HK-2 (cell line): ENCODE results near the gene SEMA5A.

ENCODE experiments used
- DNase-seq: peaks from one replicate; pipeline ENCODE4 v3.0.0-alpha.2; 2018; ENCODE audit not compliant: unreplicated experiment

SEMA5A gene

DNA sequence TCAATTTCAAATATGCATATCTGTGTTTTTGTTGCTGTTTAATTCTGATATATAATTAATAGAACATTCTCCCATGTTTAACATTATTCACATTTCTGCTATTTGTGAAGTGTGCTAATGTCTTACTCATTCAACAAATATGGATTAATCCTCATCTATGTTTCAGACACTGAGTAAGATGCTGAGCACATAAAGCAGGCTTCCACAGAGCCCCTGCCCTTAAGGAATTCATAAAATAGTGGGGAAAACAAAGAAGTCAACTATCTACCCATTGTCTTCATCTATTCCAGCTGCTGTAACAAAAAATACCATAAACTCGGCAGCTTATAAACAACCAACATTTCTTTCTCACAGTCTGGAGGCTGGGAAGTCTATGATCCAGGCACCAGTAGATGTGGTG is 333.3 kb downstream of the SEMA5A start:
- DNase-seq = no peak

DNA sequence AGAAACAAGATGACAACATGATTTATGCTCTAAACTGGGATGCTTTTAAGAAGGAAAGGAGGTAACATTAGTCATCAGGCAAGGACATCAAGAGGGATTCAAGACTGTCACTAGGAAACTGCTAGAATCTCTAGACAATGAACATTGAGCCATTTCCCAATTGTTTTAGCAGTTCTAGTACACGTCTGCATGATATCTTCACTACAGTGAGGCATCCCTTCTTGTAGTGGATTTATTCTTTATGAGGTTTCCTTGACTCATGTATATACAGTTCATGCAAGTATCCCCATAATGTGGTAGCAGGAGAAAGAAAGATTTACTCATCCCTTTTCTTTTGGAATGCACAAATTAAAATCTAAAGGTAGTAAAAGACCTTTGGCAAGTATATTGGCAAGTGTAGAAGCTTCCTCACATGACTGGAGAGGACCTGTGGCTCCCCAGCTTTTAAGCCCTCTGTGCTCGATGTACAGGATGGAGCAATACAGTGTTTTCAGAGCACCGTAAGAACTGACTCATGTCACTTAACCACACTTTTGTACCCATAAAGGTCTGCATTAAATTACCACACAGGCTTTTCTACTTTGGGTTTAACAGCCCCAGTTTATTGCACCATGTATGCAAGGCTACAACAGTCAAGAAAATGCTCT is 335.9 kb downstream of the SEMA5A start:
- DNase-seq = no peak

DNA sequence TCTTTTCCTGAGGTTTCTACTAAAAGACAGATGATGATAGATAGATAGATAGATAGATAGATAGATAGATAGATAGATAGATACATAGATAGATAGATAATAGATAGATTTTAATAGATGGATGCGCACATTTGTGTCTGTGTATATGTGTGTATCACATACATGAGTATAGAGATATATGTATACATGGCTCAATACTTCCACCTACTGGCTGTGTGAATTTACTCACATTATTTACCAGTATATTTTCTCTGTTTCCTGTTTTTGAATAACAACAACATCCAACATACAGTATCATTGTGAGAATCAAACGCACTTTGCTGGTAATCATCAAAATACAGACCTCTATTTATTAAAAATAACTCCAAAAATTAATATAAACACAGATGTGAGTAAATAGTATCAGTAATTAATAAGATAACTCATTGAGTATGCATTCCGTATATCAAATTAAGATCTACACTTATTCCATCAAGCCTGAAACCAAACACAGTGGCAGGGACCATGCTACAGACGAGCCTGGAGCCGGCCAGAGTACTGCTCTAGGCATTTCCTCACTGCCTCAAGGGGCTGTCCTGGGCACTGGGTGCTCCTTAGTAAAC is 338.0 kb downstream of the SEMA5A start:
- no peak for DNase-seq

DNA sequence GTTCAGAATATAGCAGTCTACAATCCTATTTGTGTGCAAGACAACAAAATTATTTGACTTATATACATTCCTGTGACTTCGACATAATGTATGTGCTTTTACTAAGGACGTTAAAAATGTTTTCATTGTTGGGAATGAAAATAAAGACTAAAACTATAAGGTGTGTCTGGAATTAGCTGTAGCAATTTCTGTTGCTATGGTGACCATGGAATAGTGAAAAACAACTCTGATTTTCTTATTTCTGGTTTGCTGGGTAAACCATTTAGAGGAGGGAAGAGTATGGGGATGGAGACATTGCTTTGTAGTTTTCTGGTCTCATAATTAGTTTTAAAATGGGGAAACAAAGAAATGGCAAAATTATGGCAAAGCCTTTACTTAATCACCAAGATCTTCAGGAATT is 343.2 kb downstream of the SEMA5A start:
- no peak for DNase-seq

DNA sequence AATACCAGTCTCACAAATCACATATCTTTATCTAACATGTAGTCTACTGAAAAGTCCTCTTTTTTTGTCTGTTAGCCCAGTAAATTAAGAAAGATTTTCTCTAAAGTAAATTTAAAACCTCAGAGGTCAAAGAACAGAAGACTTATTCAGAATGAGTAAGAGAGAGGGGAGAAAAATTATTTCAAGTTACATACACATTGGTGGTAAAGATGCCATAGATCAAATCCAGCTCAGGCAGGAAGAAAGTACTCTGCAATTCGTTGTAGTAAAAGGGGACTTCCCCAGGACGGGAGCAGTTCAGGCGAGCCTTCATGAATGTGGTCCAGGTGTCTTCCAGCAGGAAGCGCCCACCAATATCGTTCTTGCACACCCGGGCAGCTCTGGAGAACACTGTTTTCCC is 344.1 kb downstream of the SEMA5A start:
- no peak for DNase-seq

DNA sequence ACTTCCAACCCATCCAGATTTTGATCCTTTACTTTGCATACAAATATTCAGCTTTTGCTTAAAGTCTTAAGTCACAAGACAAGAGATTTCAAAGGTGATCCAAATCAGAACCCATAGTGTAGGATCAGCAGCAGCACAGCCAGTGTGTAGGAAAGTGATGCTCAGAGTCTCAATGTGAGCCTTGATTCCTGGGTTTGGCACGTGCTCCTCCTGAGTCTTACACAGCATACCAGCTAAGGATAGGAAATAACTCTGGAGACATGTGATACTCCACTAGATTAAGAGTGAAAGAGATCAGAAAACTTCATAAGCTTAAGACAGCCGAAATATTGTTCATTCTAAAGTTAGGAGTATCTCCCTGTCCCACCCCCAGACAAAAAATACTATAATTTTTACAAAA is 344.9 kb downstream of the SEMA5A start:
- no peak for DNase-seq

DNA sequence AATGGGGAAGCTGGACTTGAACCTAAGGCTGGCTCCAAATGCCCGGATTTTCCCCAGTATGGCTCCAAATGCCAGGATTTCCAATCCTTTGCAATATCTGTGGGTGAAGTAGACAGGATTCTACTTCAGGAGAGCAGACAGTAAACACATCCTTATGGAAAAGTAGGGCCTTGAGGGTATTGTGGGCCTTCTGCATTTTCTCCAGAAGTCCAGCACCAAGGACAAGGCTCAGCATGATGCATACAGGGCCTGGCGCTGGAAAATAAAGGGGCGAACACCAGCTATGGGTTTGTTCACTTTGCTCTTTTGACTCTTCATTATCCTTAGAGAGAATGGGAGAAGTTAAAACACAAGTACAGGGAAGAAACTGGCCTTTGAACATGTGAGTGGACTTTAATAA is 347.5 kb downstream of the SEMA5A start:
- no peak for DNase-seq

DNA sequence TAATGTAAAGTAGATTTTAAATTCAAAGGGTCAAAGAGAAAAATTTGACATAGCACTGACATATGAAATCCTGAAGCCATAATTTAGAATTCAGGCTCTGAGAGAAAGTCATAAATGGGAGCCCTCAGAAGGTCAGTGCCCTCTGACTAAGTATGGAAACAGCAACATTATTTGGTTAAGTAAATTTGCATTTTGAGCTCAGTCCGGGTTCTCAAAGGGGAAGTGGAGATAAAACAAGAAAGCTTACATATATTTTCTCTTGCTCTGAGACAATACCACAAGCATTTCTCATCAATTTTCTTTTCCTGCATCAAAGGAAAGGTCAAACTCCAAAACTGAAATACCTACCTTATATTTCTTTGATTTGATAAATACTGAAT is 348.0 kb downstream of the SEMA5A start:
- DNase-seq = no peak

DNA sequence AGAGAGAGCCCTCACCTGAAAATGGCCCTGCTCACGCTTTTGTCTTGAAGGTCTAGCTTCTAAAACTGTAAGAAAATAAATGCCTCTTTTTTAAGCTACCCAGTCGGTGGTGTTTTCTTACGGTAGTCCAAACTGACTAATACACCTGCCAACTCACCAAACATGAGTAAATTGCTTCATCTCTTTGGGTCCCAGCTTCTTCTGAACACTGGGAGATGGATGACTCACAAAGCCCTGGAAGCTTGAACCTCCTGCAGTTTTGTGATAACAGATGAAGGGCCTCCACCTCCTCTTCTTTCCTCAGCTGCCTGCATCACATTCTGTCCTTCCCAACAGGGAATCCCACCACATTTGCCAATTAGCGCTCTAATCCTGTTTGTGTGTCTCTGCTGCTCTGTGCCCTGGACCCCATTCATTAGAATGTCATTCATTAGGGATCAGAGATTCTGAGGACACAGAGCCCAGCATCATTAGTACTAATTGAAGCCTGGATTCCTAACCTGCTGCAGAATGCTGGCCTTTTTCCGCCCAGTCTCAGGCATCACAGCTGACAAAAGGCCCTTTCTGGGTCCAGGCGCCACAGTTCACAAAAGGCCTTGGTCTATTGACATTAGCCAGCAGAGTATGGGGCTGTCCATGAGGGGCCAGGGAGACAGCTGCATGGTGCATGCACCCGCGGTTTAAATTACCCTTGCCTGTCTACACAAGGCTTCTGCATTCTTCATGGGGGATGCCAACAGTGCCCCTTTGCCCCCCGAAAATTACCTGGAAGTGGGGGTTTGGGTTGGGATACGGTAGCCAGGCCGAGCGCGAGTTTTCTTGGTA is 349.3 kb downstream of the SEMA5A start:
- DNase-seq = no peak

DNA sequence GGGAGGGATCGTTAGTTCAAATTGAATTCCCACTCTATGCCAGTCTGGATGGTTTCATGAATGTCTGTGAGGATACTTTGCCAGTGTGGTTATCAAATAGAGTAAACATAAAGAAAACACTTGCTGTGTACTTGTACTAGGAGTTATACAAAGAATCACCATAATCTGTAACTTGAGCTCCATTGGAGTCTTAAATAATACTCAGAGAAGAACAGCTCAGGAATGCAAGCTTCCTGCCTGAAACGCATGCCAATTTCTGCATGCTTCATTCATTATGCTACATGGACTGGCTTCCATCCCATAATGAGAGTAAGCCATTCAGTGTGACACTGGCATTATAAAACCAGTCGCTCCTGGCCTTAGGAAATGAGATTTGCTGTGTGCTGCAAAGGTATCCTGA is 351.4 kb downstream of the SEMA5A start:
- DNase-seq = no peak

DNA sequence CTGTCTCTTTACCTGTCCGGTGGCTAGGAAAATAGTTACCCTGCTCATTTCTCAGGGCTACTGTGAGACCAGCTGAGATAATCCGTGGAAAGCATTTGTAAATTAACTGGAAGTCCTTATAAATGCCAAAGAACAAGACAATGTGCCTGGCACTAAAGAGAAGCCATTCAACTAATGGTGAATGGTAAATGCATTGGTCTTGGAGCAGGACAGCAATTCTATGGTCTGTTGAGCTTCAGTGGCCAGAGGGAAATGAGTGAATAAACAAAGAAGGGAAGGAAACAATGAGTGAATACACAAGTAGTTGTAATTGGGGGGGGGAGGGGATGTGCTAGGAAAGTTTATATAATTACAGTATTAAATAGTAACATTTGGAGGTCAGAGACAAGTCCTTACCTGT is 353.6 kb downstream of the SEMA5A start:
- DNase-seq = no peak

DNA sequence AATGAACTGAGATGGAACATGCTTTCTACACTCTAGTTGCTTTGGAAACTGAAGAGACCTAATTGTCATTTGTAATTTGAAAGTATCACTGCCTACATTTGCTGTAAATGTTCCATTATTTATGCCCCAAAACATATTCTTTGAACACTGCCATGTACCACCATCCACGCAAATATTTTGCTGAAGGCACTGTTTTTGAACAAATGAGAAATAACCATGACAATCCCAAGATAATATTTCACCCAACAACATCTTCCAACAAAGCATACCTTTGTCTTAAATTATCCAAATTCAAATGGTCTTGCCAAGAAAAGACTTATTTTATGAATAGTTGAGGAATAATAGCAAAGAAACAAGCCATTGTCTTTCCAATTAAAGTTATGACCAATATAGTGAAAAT is 356.2 kb downstream of the SEMA5A start:
- no peak for DNase-seq

DNA sequence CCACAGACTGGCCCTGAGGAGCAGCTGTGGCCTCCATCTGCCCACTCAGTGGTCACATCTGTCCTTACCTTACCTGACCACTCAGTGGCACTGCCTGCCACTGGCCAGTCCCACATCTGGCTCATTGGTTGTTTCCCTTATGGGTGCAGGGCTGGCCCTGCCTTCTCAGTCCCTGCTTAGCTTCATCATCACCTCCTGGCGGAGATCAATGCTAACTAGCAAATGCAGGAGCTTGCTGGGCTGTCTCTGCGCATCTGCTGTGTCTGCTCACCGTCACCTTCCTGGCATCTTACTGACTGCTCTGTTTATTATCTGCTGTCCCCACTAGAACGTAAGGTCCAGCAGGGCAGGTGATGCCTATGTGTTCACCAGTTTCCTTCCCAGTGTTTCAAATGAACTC is 356.9 kb downstream of the SEMA5A start:
- no peak for DNase-seq

DNA sequence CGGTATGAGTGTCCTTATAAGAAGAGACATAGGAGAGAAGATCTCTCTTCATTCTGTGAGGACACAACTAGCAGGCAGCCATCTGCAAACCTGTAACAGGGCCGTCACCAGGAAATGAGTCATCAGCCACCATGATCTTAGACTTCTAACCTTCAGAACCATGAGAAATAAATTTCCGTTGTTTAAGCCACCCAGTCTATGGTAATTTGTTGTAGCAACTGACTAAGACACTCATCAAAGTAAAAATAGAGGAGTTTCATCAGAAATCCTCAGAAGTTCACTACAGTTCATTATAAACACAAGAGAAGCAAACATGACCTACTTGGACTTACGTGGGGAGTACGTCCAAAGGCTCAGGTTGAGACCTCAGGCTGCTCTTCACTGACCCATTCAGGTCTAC is 357.7 kb downstream of the SEMA5A start:
- DNase-seq = no peak

DNA sequence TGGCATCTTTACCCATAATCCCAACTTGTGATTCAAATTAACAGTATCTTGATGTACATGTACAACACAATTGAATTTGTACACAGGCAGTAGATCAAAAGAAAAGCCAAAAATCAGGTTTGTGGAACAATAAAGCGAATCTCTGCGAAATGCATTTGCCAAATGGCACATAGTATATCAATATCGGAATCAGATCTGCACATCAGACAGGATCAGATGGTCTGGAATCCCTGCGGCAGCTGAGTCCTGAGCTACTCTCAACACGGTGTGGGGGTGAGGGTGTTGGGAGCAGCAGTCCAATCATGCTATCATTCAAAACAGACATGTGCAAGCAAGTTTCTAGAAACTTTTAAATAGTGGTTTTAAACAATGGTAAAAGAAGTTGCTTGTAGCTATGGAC is 358.3 kb downstream of the SEMA5A start:
- DNase-seq = no peak

DNA sequence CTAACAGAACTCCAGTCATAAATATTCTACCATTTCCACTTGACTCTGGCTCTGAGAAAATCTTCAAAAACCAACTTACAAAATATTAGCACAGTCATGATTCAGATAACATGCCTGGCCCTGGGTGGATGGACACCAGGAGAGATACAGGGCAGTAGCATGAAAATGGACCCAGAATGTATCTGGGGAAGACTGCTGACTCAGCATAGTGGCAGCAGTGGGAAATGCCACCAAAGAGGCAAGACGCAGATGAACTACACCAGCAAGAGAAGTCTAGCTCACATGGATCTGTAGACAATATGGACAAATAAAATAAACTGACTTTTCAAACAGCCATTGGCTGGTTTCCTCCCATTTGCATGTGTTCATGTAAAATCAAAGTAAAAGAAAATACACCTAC is 359.8 kb downstream of the SEMA5A start:
- no peak for DNase-seq

DNA sequence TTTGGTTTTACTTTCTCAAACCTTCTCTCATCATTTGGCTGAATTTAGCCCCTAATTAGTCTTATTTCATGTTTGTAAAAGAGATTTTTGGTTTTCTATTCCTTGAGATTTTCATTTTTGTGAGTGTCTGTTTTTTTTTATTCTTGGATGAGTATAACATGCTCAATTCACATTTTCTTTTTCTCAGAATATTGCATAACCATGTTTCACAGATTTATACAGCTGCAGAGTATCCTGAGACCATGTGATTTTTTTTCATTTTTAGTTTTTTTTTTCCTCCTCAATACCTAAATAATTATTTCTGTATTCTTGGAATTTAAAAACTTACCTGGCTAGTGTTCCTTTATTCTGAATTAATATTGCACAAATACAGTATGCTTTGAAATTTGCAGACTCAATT is 361.9 kb downstream of the SEMA5A start:
- DNase-seq = no peak

DNA sequence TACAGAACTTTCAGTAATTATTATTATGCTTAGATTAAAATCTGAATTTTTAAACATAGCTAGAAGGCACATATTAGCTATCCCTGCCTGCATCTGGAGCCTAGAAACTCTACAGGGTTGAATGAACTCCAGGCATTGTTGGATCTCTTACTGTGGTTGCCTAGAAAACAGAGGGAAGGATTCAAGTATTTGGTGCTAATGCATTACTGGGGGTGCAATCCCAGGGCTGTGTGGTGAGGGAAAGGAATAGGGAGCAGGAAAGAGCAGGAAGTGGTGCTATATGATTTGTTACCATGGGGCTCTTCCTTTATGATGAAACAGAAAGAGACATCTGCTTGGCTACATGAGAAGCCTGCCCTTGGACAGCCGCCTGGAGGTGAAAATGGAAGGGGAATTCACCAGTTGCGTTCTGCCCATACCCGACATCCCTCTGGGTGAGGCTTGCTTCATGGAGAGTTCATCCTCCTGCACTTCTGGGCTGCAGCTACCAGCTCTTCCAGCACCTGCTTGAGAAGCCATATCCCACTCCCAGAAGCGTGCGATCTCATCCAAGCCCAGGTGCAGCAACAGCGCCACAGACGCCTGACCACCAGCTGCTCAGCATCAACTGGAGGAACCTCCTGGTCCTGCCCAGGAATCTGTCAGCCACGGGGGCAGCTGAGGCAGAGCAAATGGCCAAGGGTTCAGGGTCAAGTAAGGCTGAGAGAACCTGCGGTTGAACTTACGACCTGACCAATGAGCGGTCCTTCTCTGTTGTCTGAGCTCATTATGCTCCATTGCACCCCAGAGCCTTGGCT is 362.8 kb downstream of the SEMA5A start:
- no peak for DNase-seq

DNA sequence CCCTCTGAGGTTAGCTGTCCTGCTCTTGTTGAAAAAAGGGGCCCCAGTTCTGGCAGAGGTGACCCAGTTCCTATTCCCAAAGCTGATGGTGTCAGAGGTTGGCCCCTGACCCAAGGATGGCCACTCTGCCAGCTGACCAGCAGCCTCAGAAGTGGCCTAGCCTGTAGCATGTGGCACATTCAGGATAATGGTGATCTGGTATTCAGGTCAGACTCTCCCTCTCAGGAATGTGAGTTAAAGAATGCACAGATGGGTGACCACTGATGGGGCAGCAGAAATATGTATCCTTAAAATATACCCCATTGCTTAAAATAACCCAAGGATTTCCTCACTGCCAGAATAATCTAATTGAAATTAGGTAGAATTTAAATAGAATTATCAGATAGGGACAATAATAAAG is 369.2 kb downstream of the SEMA5A start:
- DNase-seq = no peak

DNA sequence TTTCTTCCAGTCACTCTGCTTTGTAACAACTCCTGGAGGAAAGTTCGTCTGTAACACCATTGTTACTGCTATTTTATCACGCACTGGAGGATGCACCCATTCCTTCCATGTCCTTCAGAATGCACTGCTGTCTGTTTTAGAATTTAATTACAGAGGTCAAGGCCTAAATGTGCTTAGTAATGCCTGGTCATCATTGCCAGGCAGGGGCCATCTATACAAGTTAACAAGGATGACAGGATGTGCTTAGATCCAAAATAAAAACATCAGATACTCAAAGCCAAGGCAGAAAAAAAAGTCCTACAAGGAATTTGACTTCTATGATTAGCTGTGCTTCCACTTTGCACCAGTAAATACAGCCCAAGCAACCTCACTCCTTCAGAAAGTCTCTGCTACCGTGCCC is 371.4 kb downstream of the SEMA5A start:
- no peak for DNase-seq

DNA sequence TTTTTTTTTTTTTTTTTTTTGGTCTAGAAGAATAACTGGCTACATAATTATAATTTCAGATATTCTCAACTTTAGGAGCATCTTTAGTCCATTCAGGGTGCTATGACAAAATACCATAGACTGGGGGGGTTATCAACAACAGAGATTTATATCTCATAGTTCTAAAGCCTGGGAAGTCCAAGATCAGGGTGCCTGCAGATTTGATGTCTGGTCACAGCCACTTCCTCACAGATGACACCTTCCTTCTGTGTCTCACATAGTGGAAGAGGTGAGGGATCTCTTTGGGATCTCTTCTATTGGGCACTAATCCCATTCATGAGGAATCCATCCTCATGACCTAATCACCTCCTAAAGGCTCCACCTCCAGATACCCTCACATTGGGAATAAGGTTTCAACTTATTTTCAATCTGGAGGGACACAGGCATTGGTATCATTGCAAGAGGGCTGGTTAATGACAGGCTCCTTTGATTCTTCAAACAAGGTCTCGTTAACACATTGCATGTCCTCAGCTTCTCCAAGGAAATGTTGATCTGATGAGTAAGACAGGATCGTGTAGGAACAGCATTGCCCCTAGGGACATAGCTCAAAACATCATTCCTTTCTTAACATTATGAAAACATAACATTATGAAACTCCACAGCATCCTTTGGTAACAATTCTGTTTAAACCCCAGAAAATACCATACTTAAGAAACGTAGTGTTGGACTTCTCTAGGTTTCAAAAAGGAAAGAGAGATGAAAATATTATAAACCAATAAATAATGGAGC is 372.4 kb downstream of the SEMA5A start:
- DNase-seq = no peak

DNA sequence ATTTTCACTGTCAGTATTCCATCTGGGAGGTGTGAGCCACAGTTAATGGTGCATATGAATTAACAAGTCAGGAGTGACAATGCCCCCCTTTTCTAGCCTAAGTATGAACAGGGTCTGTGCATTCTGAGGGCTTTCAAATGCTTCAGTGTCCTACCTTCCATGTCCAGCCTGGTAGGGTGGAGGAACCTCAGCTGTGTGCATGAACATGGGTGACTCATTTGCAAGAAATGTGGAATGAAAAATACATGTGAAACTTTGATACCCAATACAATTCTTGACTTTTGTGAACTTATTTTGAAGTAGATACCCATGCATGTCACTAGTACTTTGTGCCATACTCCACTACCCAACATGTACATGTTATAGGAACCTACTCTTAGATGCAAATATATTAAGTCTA is 375.8 kb downstream of the SEMA5A start:
- no peak for DNase-seq
